ENCODE measurements around the gene RNF223. TPM values are rescaled to one million over a fixed set of nuclear protein-coding genes. Genes with fewer than 3 reads are reported as not detected.
A peak's percentile ranks its signal among the peaks of the same experiment; 100 is the strongest.

Gene RNF223
- total RNA-seq, 4 donors from 2014 or later: not detected

DNA sequence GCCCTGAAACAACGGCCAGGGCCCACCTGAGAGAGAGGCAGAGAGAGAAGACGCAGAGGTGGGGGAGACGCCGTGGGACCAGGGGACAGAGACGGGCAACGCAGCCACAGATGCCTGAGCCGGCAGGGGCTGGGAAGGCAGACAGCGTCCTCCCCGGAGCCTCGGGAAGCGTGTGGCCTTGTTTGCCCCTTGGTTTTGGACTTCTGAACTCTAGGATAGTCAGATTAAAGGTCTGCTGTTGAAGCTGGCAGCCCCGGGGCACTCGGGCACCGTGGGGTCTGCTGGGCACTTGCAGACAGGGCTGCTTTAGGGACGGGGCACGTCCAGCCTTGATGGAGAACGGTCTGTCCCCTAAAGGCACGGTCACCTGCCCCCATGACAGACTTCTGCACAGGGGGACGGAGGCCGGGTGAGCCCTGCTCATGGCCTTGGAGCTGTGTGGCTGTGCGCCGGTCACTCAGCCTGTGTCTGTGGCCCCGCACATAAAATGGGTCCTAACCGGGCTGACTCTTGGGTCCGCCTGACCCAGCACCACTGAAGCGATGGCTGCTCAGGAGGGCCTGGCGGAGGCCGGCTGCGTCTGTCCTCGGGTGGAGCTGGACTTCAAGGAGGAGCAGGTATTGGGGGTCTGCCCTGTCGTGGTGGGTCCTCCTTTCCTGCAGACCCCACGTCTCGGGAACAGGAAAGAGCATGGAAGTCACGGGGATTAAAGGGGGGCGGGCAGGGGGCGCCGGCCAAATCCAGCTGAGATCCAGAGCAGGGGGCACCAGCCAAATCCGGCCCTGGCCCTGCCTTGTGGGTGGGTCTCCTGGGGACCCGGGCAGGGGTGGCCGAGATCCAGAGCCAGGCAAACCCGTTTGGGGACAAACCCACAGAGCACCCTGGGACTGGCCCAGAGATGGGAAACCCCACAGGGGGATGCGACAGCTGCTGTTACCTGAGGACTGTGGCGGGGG is 9.6 kb upstream of the RNF223 start:
- Histone ChIP-seq H3K36me3 (no peaks in the 10 kb centered on the region), H3K4me3 (no peak overlapping the region), H3K9me3 (no peaks in the 10 kb centered on the region), H3K27ac (no peak overlapping the region), H3K4me1 (peaks cover 0 to 11% of the 10 kb centered on the region in 2 donors), H3K27me3 (no peaks in the 10 kb centered on the region)
- intact Hi-C loops (cut with DNase I; ENCODE audit: low total_unique reads): no loop called here
- TF ChIP-seq, protein P1, sequence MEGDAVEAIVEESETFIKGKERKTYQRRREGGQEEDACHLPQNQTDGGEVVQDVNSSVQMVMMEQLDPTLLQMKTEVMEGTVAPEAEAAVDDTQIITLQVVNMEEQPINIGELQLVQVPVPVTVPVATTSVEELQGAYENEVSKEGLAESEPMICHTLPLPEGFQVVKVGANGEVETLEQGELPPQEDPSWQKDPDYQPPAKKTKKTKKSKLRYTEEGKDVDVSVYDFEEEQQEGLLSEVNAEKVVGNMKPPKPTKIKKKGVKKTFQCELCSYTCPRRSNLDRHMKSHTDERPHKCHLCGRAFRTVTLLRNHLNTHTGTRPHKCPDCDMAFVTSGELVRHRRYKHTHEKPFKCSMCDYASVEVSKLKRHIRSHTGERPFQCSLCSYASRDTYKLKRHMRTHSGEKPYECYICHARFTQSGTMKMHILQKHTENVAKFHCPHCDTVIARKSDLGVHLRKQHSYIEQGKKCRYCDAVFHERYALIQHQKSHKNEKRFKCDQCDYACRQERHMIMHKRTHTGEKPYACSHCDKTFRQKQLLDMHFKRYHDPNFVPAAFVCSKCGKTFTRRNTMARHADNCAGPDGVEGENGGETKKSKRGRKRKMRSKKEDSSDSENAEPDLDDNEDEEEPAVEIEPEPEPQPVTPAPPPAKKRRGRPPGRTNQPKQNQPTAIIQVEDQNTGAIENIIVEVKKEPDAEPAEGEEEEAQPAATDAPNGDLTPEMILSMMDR (IDR thresholded peaks at IDR 0.05): no peak
- no peak for TF ChIP-seq POLR2A (IDR thresholded peaks at IDR 0.05)
- DNase-seq: no peak

DNA sequence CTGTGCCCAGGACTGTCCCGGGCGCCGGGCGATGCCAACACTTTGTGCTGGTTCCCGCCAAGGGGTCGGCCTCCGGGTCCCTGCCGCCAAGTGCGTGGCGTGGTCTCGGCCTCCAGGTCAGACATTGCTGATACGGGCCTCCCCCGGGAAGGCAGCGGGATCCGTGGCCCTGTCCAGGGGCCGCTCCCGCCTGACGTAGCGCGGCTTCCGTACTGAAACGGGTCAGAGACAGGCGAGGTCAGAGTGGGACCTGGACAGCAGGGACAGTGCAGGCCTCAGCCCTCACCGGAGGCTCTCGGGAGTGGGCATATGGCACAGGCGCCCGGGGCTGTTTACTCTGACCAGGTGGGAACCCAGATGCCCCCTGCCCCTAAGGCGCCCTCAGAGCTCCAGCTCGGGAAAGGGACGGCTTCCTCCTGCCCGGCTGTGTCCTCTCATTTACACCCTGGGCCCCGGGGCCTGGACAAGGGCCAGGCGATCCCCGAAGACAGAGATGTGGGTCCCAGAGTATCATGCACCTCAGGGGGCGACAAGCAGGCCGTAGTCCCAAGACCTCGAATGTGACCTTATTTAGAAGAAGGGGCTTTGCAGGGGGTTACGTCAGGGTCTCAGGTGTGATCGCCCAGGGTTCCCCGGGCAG is 8.8 kb upstream of the RNF223 start:
- peak; percentile 13 to 14 for DNase-seq
- TF ChIP-seq POLR2A (IDR thresholded peaks at IDR 0.05): no peak
- TF ChIP-seq, protein P1 (IDR thresholded peaks at IDR 0.05): no peak
- H3K36me3 ChIP-seq: no peaks in the 10 kb centered on the region
- H3K27me3 ChIP-seq: no peaks in the 10 kb centered on the region
- peaks cover 0 to 11% of the 10 kb centered on the region in 2 donors for H3K4me1 ChIP-seq
- no peak overlapping the region for H3K4me3 ChIP-seq
- H3K9me3 ChIP-seq: no peaks in the 10 kb centered on the region
- intact Hi-C loops (cut with DNase I; ENCODE audit: low total_unique reads): no loop called here
- H3K27ac ChIP-seq: no peak overlapping the region

DNA sequence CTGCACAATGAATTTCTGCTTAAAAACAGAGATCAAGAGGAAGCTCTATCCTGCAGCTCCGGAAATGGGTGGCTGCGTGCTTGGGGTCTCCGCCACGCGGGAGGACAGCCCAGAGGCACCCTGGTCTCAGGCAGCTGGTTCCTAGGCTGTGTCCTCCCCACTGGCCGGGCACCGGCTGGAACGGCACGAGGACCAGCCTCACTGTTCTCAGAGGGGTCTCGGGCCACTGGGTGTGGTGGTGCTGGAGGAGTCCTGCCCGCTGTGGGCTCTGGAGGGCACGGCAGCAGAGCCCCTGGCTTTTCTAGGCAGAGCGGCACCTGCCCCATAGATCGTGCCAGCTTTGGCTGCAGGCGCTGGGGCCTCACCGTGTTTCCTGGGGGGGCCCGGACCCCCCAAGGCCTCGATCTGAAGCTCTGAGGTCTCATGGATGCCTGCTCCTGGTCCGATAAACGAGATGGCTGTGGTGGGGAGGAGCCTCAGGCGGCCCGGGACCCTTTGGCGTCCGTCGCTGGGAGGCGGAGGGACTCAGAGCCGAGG is 8.2 kb upstream of the RNF223 start:
- intact Hi-C loops (cut with DNase I; ENCODE audit: low total_unique reads): no loop called here
- Histone ChIP-seq H3K36me3 (no peaks in the 10 kb centered on the region), H3K27me3 (no peaks in the 10 kb centered on the region), H3K4me1 (peaks cover 0 to 11% of the 10 kb centered on the region in 2 donors), H3K9me3 (no peaks in the 10 kb centered on the region), H3K27ac (no peak overlapping the region), H3K4me3 (no peak overlapping the region)
- no peak for DNase-seq
- TF ChIP-seq, protein P1 (IDR thresholded peaks at IDR 0.05): no peak
- no peak for TF ChIP-seq POLR2A (IDR thresholded peaks at IDR 0.05)

DNA sequence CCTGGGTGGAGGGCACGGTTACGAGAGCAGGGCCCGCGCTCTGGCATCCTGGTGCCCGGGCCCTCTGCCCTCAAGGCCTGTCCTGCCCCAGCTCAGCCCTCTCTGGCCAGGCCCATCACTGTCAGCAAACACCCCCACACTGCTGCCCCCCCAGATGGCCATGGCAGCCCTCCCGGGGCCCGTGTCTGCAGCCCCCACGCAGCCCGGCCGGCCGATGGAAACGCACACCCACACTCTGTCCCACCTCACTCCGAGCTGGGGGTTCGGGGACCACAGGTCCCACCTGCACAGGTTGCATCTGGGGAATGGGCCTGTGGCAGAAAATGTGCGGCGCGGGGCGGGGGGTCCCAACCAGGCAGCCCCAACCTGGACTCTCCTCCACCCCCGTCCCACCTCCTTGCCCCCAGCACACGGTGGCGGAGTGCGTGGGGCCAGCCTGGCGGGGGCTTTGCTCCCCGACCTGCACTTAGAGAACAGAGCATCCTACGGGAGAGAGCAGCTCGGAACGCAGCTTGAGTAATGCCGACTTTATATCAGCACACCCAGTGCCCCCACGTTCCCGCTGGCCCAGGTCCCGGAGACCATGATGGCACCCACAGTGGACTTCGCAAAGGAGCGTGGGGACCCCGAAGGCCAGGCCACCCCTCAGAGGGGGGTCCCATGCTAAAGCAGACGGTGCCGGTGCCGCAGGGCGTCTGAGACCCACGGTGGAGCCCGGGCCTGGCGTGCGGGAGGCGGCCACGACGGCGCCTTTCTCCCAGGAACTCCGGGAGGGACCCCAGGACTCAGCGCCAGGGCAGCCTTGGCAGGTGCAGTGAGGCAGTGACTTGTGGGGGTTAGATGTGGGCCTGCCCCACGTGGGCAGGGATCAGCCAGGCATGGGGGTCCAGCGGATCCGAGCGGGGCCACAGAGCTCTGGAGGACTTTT is 7.5 kb upstream of the RNF223 start:
- H3K36me3 ChIP-seq: no peaks in the 10 kb centered on the region
- H3K9me3 ChIP-seq: no peaks in the 10 kb centered on the region
- H3K27me3 ChIP-seq: no peaks in the 10 kb centered on the region
- H3K27ac ChIP-seq: no peak overlapping the region
- peaks cover 0 to 11% of the 10 kb centered on the region in 2 donors for H3K4me1 ChIP-seq
- DNase-seq: peak in 1 of 2 donors; percentile 14
- H3K4me3 ChIP-seq: no peak overlapping the region
- intact Hi-C loops (cut with DNase I; ENCODE audit: low total_unique reads): no loop called here
- TF ChIP-seq, protein P1 (IDR thresholded peaks at IDR 0.05): no peak
- no peak for TF ChIP-seq POLR2A (IDR thresholded peaks at IDR 0.05)
